Smooth muscle cell of the pulmonary artery (primary cell): ENCODE data around the gene TIAM1. TPM values are rescaled to one million over a fixed set of nuclear protein-coding genes. Genes with fewer than 3 reads are reported as not detected.

ENCODE experiments used
- total RNA-seq: library from RNA; depleted of rRNA; stranded (reverse); fragments of >200 nt; gene quantifications from 2 replicates; pipeline ENCODE4 v1.2.3, GENCODE V29; 2014

TIAM1 gene, protein sequence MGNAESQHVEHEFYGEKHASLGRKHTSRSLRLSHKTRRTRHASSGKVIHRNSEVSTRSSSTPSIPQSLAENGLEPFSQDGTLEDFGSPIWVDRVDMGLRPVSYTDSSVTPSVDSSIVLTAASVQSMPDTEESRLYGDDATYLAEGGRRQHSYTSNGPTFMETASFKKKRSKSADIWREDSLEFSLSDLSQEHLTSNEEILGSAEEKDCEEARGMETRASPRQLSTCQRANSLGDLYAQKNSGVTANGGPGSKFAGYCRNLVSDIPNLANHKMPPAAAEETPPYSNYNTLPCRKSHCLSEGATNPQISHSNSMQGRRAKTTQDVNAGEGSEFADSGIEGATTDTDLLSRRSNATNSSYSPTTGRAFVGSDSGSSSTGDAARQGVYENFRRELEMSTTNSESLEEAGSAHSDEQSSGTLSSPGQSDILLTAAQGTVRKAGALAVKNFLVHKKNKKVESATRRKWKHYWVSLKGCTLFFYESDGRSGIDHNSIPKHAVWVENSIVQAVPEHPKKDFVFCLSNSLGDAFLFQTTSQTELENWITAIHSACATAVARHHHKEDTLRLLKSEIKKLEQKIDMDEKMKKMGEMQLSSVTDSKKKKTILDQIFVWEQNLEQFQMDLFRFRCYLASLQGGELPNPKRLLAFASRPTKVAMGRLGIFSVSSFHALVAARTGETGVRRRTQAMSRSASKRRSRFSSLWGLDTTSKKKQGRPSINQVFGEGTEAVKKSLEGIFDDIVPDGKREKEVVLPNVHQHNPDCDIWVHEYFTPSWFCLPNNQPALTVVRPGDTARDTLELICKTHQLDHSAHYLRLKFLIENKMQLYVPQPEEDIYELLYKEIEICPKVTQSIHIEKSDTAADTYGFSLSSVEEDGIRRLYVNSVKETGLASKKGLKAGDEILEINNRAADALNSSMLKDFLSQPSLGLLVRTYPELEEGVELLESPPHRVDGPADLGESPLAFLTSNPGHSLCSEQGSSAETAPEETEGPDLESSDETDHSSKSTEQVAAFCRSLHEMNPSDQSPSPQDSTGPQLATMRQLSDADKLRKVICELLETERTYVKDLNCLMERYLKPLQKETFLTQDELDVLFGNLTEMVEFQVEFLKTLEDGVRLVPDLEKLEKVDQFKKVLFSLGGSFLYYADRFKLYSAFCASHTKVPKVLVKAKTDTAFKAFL (N-terminal part only)
- 2.8 and 3.8 TPM in 2 replicates for total RNA-seq

DNA sequence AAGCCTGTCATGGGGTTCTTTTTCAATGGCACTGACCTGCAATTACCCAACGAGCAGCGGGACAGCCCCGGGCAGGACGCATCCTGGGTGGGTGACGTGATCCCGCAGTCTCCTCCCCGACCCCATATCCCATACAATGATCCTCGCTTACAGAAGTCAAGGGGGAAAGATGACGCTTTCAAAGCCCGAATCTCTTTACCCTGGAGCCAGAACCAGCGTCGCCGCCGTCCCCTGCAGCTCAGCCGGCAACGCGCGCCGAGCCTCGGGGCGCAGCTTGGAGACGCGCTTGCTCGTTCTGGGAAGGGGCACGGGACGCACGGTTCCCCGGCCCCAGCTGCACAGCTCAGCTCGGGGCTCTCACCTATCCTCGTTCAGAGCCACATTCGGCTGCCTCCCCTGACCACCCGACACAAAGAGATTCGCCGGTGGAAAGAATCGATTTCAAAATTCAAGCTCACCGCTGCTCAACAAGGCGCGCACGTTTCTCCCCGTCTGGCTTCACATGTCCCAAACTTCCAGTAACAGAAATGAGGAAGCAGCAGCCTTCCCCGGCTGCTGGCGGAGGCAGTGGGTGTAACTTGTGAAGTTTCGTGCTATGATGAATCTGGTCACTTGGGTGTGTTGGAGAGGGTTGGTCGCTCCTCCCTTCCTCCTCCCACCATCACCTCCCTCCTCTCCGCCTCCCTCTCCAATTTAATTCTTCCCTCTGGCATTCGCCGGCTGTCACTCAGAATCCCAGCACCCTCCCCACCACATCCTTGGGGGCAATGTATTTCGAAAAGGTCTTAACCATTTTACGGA, at the start of gene TIAM1:
TIAM1 (minus strand) TSS at position 582 of the 801 bp plus-strand sequence. CDS start 77,289 bp downstream, outside the sequence.

